GM21381 (cell line): ENCODE results near the gene PRR9.
A peak's percentile ranks its signal among the peaks of the same experiment; 100 is the strongest.
"Not testable (repeated sequence)": the region's sequence is repeated elsewhere in the genome, so short reads cannot be mapped to it uniquely, and the experiment has no call there.

Experiments used
- ATAC-seq: cut with Tn5 transposase; IDR thresholded peaks from one replicate; pipeline ENCODE4 v1.9.1; 2021; ENCODE audit warnings: mild to moderate bottlenecking, moderate library complexity; ENCODE audit not compliant: unreplicated experiment

The PRR9 gene

GRCh38 chr1:153229076-153229829 lies 11.9 kb downstream of the PRR9 start:
- not testable (repeated sequence) for ATAC-seq

DNA sequence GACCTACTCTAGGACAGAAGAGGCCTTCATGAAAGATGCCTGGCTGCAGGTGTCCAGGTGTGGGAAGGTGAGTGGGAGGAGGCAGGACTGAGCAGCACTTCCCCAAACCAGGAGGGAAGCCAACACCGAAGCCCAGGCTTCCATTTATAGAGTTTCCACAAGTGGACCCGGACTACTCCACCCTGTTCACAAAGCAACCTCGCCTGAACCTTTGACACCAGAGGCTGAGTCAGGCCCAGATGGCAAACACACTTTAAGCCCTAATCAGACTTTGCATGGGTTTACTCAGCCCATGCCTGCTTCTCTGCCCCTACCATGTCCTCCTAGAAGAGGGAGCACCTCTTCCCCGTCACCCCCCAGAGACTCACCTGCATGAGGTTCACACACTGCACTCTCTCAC lies 14.0 kb downstream of the PRR9 start:
- no peak for ATAC-seq

- no peak for ATAC-seq
These were observed 14.4 kb downstream of the PRR9 start for GRCh38 chr1:153231785-153232184.

- no peak for ATAC-seq
These were observed 15.2 kb downstream of the PRR9 start for GRCh38 chr1:153232553-153232952.

DNA sequence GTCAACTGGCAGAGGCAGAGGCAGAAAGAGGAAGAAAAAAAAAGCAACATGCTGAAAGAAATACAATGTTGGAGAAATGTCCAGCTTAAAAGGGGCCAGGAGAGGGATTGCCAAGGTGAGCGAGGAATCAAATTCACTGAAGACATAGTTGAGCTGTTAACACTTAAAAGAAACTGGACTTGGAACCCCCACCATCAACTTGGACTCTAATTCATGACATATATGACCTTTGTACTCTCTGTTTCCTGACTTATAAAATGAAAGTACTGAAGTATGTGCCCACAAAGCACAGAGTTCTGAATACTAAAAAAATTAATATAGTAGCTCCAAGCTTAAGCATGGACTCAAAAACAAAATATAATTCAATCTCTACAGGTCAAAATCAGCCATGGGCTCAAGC lies 16.1 kb downstream of the PRR9 start:
- no peak for ATAC-seq

GRCh38 chr1:153238527-153238926 lies 21.1 kb downstream of the PRR9 start:
- no peak for ATAC-seq

DNA sequence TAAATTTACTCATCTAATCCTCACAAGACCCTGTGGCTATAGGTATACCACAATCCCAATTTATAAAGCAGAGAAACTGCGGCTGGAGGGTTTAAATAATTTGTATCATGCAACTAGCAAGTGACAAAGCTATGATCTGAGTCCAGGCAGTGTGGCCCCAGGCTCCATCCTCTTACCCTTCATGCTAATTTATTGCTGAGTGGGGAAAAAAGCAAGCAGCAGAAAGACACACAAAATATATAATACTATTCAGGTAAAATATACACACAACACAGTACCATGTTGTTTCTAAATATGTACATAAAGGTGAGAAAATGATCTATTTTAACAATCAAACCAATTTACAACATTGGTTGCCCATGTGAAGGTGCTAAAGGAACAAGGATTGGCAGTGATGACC lies 24.8 kb downstream of the PRR9 start:
- ATAC-seq: no peak

GRCh38 chr1:153245466-153245865 lies 28.1 kb downstream of the PRR9 start:
- no peak for ATAC-seq

GRCh38 chr1:153246018-153246417 lies 28.6 kb downstream of the PRR9 start:
- no peak for ATAC-seq

GRCh38 chr1:153246825-153247224 lies 29.4 kb downstream of the PRR9 start:
- no peak for ATAC-seq

DNA sequence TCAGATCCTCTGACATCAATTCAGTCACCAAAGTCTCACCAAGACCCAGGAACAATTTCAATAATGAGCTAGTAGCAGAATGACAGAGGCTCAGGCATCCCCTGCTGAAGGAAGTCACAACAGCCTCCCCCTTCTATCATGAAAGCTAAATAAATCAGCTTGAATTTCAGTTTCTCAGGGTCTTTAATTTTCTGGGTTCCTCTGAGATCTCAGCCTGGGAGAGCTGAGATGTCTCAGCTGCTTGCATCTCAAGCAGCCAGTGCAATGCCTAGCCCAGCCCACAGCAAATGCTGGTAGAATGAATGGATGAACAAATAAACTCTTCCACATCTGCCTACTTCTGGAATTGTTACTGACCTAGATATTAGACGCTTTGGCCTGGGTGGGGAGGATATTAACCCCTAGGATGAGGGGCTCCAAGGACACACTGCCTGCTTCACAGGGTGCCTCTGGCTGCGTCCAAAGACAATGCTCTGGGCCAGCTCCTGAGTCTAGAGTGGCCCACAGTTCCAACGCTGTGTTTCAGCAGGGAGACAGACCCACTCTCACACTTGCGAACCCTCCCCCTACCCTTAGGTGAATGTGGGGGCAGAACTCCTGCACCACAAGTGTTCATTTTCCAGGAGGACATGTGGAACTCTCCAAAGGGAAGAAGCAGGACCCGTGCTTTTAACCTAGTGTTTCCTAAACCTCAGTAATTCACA lies 30.9 kb downstream of the PRR9 start:
- no peak for ATAC-seq

- no peak for ATAC-seq
These were observed 32.8 kb downstream of the PRR9 start for GRCh38 chr1:153250166-153250565.

GRCh38 chr1:153251087-153251486 lies 33.7 kb downstream of the PRR9 start:
- ATAC-seq: no peak

- ATAC-seq: no peak
These were observed 34.2 kb downstream of the PRR9 start for GRCh38 chr1:153251562-153251961.

- no peak for ATAC-seq
These were observed 34.6 kb downstream of the PRR9 start for GRCh38 chr1:153251988-153252387.

- ATAC-seq: no peak
These were observed 35.7 kb downstream of the PRR9 start for GRCh38 chr1:153253076-153253475.

DNA sequence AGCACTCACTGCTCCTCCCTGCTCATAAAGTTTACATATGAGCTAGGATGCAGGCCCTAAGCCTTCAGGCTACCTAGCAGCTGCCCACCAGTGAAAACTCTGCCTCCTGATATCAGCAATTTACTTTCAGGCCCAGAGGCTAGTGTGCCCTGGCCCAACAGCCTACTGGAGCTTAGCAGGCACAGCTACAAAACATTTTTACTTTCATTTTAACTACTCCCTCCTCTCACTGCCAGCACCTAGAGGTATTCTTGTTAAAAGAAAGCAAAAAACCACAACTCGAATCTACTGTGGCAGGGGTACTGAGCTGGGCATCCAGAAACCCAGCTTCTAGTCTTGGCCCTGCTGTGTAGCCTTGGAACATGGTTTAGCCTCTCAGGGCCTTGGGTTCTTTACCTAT lies 36.3 kb downstream of the PRR9 start:
- peak; percentile 69 for ATAC-seq

GRCh38 chr1:153259387-153259786 lies 42.0 kb downstream of the PRR9 start, which contains the start of gene LORICRIN:
Gene LORICRIN, plus strand, starts transcription at chr1:153259687. Its CDS starts 1,263 bp downstream, at chr1:153260950.
- ATAC-seq: no peak

DNA sequence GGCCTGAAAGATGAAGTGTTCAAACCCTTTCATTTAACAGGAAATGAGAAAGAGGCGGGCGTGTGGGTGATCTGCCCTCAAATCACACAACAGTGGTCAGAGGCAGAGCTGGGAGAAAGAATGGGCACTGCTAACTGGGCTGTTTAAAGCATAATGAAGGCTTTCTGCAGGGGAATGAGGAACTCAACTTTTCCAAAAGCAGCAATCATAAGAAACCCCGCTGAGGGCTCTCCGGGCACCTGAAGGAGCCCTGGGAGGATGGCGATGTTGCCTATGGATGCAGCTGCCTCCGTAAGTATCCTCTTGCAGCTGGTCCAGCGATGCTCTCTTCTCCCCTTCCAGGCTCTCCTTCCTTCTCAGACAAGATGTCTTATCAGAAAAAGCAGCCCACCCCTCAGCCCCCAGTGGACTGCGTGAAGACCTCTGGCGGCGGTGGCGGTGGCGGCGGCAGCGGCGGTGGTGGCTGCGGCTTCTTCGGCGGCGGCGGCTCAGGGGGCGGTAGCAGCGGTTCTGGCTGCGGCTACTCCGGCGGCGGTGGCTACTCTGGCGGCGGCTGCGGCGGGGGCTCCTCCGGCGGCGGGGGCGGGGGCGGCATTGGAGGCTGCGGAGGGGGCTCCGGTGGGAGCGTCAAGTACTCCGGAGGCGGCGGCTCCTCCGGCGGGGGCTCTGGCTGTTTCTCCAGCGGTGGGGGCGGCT lies 43.3 kb downstream of the PRR9 start:
- ATAC-seq: no peak

DNA sequence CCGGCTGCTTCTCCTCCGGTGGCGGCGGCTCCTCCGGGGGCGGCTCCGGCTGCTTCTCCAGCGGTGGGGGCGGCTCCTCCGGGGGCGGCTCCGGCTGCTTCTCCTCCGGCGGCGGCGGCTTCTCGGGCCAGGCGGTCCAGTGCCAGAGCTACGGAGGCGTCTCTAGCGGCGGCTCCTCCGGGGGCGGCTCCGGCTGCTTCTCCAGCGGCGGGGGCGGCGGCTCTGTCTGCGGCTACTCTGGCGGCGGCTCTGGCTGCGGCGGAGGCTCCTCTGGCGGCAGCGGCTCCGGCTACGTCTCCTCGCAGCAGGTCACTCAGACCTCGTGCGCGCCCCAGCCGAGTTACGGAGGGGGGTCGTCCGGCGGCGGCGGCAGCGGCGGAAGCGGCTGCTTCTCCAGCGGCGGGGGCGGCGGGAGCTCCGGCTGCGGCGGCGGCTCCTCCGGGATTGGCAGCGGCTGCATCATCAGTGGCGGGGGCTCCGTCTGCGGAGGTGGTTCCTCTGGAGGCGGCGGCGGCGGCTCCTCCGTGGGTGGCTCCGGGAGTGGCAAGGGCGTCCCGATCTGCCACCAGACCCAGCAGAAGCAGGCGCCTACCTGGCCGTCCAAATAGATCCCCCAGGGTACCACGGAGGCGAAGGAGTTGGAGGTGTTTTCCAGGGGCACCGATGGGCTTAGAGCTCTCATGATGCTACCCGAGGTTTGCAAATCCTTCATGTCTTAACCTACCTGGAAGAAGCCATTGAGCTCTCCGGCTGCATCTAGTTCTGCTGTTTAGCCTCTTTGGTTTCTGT lies 44.1 kb downstream of the PRR9 start:
- no peak for ATAC-seq

- ATAC-seq: no peak
These were observed 44.6 kb downstream of the PRR9 start for GRCh38 chr1:153262070-153262366.
